Astrocyte of the spinal cord (primary cell): ENCODE results near the gene CD86.

Experiments used
- DNase-seq: peaks from one replicate; pipeline ENCODE4 v3.0.0; 2011; ENCODE audit warnings: low read depth, low spot score
- H3K4me3 ChIP-seq: 2 replicates; pipeline ENCODE4 v1.5.1; 2011; ENCODE audit warnings: low read depth, mild to moderate bottlenecking, low read length, moderate library complexity
- in situ Hi-C: cut with HindIII; loops from 2 replicates; pipeline ENCODE4 v1.10.0; 2017; ENCODE audit warnings: low sequenced_read_pairs
- TF ChIP-seq, protein P1 (sequence below): IDR thresholded peaks from 2 replicates; pipeline ENCODE4 v1.5.1; 2012; ENCODE audit warnings: low read depth, mild to moderate bottlenecking, low read length, inconsistent platforms

Gene CD86

GRCh38 chr3:122102191-122102935 lies 47.2 kb downstream of the CD86 start:
- H3K4me3 ChIP-seq, result no peak overlapping the region
- in situ Hi-C loops, result no loop called here
- TF ChIP-seq, protein P1, sequence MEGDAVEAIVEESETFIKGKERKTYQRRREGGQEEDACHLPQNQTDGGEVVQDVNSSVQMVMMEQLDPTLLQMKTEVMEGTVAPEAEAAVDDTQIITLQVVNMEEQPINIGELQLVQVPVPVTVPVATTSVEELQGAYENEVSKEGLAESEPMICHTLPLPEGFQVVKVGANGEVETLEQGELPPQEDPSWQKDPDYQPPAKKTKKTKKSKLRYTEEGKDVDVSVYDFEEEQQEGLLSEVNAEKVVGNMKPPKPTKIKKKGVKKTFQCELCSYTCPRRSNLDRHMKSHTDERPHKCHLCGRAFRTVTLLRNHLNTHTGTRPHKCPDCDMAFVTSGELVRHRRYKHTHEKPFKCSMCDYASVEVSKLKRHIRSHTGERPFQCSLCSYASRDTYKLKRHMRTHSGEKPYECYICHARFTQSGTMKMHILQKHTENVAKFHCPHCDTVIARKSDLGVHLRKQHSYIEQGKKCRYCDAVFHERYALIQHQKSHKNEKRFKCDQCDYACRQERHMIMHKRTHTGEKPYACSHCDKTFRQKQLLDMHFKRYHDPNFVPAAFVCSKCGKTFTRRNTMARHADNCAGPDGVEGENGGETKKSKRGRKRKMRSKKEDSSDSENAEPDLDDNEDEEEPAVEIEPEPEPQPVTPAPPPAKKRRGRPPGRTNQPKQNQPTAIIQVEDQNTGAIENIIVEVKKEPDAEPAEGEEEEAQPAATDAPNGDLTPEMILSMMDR, result no peak
- DNase-seq, result no peak

- DNase-seq, result no peak
- in situ Hi-C loops, result no loop called here
- H3K4me3 ChIP-seq, result no peak overlapping the region
- TF ChIP-seq, protein P1, result no peak
These were observed 48.8 kb downstream of the CD86 start for GRCh38 chr3:122103821-122104514.

DNA sequence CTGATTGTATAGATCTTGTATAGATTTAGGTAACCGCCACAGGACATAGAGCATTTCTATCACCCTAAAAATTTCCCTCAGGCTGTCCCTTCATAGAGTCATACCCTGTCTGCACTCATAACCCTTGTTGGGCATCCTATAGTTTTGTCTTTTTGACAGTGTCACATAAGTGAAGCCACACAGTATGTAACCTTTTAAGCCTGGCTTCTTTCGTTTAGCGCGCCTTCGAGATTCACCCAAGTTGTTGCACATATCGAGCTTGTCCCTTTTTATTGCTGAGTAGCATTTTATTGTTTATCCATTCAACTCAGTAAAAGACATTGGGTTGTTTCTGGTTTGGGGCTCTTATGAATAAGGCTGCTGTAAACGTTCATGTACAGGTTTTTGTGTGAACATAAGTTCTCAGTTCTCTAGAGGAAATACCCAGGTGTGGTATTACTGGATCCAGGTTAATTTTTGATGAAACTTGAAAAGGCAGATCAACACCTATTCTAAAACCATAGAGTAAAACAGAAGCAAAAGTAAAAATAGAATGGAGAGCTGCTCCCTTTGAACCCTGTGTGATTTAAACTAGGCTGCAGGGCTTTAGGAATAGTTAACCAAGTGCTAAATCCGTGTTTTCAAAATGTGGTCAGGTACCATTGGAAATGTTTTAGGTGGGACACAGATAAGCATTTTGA lies 49.5 kb downstream of the CD86 start:
- TF ChIP-seq, protein P1, result no peak
- in situ Hi-C loops, result no loop called here
- H3K4me3 ChIP-seq, result no peak overlapping the region
- DNase-seq, result no peak

DNA sequence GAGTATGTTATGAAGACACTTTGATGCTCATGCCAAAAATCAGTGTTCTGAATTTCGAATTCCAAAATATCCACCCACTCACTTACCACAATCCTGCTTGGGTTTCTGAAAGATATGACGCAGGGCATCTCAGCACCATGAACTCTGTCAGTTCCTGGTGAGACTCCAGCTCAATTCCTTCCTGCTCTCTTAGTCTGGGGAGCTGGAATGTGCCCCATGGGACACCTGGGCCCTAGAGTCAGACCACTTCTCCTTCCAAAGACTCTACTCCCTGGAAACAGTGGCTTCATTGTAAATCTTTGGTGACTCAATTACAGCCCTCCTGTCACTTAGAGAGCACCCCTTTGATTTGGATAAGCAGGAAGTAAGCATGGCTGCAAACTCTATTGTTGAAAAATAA lies 50.5 kb downstream of the CD86 start:
- TF ChIP-seq, protein P1, result no peak
- H3K4me3 ChIP-seq, result no peak overlapping the region
- DNase-seq, result no peak
- in situ Hi-C loops, result no loop called here

DNA sequence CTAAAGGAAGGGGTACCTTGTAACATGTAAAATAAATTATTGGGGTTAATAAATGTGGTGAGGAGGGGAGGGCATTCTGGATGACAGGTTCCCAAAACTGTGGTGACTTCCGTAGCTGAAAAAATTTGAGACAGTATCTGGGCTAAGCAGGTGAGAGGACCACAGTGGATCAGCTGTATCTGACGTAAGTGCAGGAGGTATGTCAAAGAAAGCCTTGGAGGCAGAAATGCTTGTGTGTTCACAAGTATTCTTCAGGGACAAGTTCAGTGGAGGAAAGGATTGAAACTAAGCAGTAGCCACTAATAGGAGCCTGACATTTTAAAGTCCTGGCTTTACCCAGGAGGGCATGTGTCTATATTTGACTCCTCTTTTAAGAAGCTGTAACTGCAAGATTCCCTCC lies 52.0 kb downstream of the CD86 start:
- in situ Hi-C loops, result no loop called here
- H3K4me3 ChIP-seq, result no peak overlapping the region
- TF ChIP-seq, protein P1, result no peak
- DNase-seq, result no peak

GRCh38 chr3:122111974-122112373 lies 56.8 kb downstream of the CD86 start:
- TF ChIP-seq, protein P1, result no peak
- H3K4me3 ChIP-seq, result no peak overlapping the region
- no peak for DNase-seq
- in situ Hi-C loops, result no loop called here
